K562 (cell line): ENCODE data around the gene WDR27. TPM values are rescaled to one million over a fixed set of nuclear protein-coding genes. Genes with fewer than 3 reads are reported as not detected.

ENCODE experiments used
- ATF1 ChIP-seq, 2 experiments: fragments of 450-650 bp in 1 of 2; IDR thresholded peaks; 2 replicates each; pipeline ENCODE4 v1.6.1; 2016; ENCODE audit warnings: missing compliant biosample characterization in 1 of 2, missing genetic modification characterization in 1 of 2
- CBFA2T3 ChIP-seq: fragments of 450-650 bp; IDR thresholded peaks from 2 replicates; pipeline ENCODE4 v1.6.1; 2017
- EHMT2 ChIP-seq: fragments of 450-650 bp; IDR thresholded peaks from 2 replicates; pipeline ENCODE4 v1.6.1; 2018; ENCODE audit warnings: antibody characterized with exemption
- HDAC2 ChIP-seq: fragments of 450-650 bp; IDR thresholded peaks from 2 replicates; pipeline ENCODE4 v1.6.1; 2016; ENCODE audit warnings: mild to moderate bottlenecking
- KDM1A ChIP-seq, 2 experiments: fragments of 450-650 bp; IDR thresholded peaks; 2 replicates each; pipeline ENCODE4 v1.6.1; 2016; ENCODE audit warnings: mild to moderate bottlenecking in 2 of 2
- KDM5B ChIP-seq: fragments of 200-600 bp; sonication (generic); IDR thresholded peaks from 2 replicates; pipeline ENCODE4 v1.6.1; 2012; ENCODE audit warnings: low read depth, mild to moderate bottlenecking, moderate library complexity, low read length, control low read depth, inconsistent platforms; ENCODE audit not compliant: insufficient replicate concordance
- MBD2 ChIP-seq: sonication (generic); IDR thresholded peaks from 2 replicates; pipeline ENCODE4 v1.6.1; 2016; ENCODE audit warnings: low read depth, borderline replicate concordance
- MLLT1 ChIP-seq, 2 experiments: fragments of 450-650 bp; IDR thresholded peaks; 2 replicates each; pipeline ENCODE4 v1.6.1; 2016
- MNT ChIP-seq, 2 experiments: fragments of 450-650 bp; conservative IDR thresholded peaks; 2 replicates each; pipeline ENCODE4 v1.6.1; 2017; ENCODE audit warnings: mild to moderate bottlenecking in 2 of 2, moderate library complexity in 2 of 2
- NCOR1 ChIP-seq: fragments of 450-650 bp; IDR thresholded peaks from 2 replicates; pipeline ENCODE4 v1.6.1; 2016; ENCODE audit warnings: mild to moderate bottlenecking, moderate library complexity
- NFRKB ChIP-seq: fragments of 450-650 bp; IDR thresholded peaks from 2 replicates; pipeline ENCODE4 v1.6.1; 2016; ENCODE audit warnings: low read depth
- NR2C2 ChIP-seq, 2 experiments: fragments of 200-800 bp in 1 of 2; sonication (Bioruptor generic) in 1 of 2; sonication (generic) in 1 of 2; formaldehyde crosslinking in 1 of 2; IDR thresholded peaks; 2 replicates each; pipeline versions ENCODE4 v1.6.1 to v1.8.0; 2016 to 2022; ENCODE audit warnings: mild to moderate bottlenecking in 1 of 2, missing compliant biosample characterization in 1 of 2, missing genetic modification characterization in 1 of 2, missing genetic modification reagents in 1 of 2
- RBM17 ChIP-seq: fragments of 200-400 bp; formaldehyde crosslinking; IDR thresholded peaks from 2 replicates; pipeline ENCODE4 v1.6.1; 2017; ENCODE audit warnings: low read depth, mild to moderate bottlenecking, low read length, borderline replicate concordance
- SMARCC2 ChIP-seq: fragments of 450-650 bp; IDR thresholded peaks from 2 replicates; pipeline ENCODE4 v1.6.1; 2017; ENCODE audit warnings: antibody characterized with exemption, moderate library complexity, mild to moderate bottlenecking, low read depth
- TEAD2 ChIP-seq: fragments of 450-650 bp; IDR thresholded peaks from 2 replicates; pipeline ENCODE4 v1.6.1; 2016; ENCODE audit warnings: missing genetic modification characterization, control low read depth, missing compliant biosample characterization
- ZBTB12 ChIP-seq: fragments of 250-450 bp; sonication (Bioruptor Pico); IDR thresholded peaks from 2 replicates; pipeline ENCODE4 v1.4.0; 2020
- ZBTB8A ChIP-seq: fragments of 450-650 bp; IDR thresholded peaks from 2 replicates; pipeline ENCODE4 v1.6.1; 2018; ENCODE audit warnings: mild to moderate bottlenecking, moderate library complexity; ENCODE audit not compliant: partially characterized antibody
- ZNF592 ChIP-seq: fragments of 450-650 bp; IDR thresholded peaks from 2 replicates; pipeline ENCODE4 v1.6.1; 2017; ENCODE audit warnings: antibody characterized with exemption, mild to moderate bottlenecking
- polyA plus RNA-seq, 8 experiments: library from polyadenylated mRNA; depleted of rRNA in 4 of 8; stranded (reverse) in 5 of 8; unstranded in 3 of 8; fragments of >200 nt; fragmentation: Nextera tagmentation in 2 of 8; fragmentation: Illumina TruSeq in 1 of 8; extraction: Ambion mirVana in 2 of 8; extraction: Trizol in 1 of 8; gene quantifications; 2 replicates each; pipeline versions ENCODE4 v1.2.1 to v1.2.3, GENCODE V29; 2011 to 2014; ENCODE audit warnings: inconsistent platforms in 1 of 8, missing spikeins in 1 of 8
- total RNA-seq, 7 experiments: library from RNA; depleted of rRNA in 6 of 7; stranded (reverse); fragments of >200 nt in 6 of 7; fragmentation: Illumina TruSeq in 2 of 7; extraction: Trizol in 2 of 7; gene quantifications; 2 replicates each; pipeline versions ENCODE4 v1.2.1 to v1.2.3, GENCODE V29; 2011 to 2021; ENCODE audit warnings: low replicate concordance in 1 of 7

WDR27 gene
- total and polyA plus RNA-seq, 9 of the 15 experiments (the other 6 are each of a cell fraction or from before 2014, with no cell fraction given): 4.3 to 77.2 (median 22.7) TPM

- no peak for TF ChIP-seq ZBTB8A
- peak; percentile 14 for TF ChIP-seq KDM5B
- TF ChIP-seq HDAC2: peak; percentile 77
- TF ChIP-seq EHMT2: peak; percentile 34; the same call in 1 of the 2 replicates
- peak; percentile 73; the same call in 1 of the 2 replicates for TF ChIP-seq NFRKB
- TF ChIP-seq RBM17: no peak
- TF ChIP-seq NCOR1: peak; percentile 48
- no peak for TF ChIP-seq ATF1 (CRISPR knock-in tag; IDR thresholded peaks at IDR 0.05)
- peak; percentile 89 for TF ChIP-seq ATF1 (tag; IDR thresholded peaks at IDR 0.05)
- TF ChIP-seq TEAD2 (tag): no peak
- TF ChIP-seq ZNF592: peak; percentile 75; the same call in 1 of the 2 replicates
- no peak; the same call in 1 of the 2 replicates for TF ChIP-seq NR2C2 (CRISPR knock-in tag; IDR thresholded peaks at IDR 0.05)
- peak; percentile 88 for TF ChIP-seq NR2C2 (tag; IDR thresholded peaks at IDR 0.05)
- peak in 1 of 2 experiments; percentile 20; a peak in 1 of 4 replicates for TF ChIP-seq MLLT1 (IDR thresholded peaks at IDR 0.05)
- peak; percentile 61 to 71 for TF ChIP-seq MNT (conservative IDR thresholded peaks at IDR 0.05)
- TF ChIP-seq KDM1A (IDR thresholded peaks at IDR 0.05): peak; percentile 67 to 72; a peak in 3 of 4 replicates
- peak; percentile 22; the same call in 1 of the 2 replicates for TF ChIP-seq CBFA2T3
- TF ChIP-seq ZBTB12 (CRISPR knock-in tag): 0 out of 2 replicates have a peak, but pooled peaks have one; percentile 51
- TF ChIP-seq SMARCC2: peak; percentile 44; the same call in 1 of the 2 replicates
- TF ChIP-seq MBD2: peak; percentile 35; the same call in 1 of the 2 replicates
These were observed 23.6 kb upstream of the WDR27 start (continued) for GRCh38 chr6:169725125-169726048.
